Measurements from ENCODE around the gene PCDH9. TPM values are rescaled to one million over a fixed set of nuclear protein-coding genes. Genes with fewer than 3 reads are reported as not detected.

Gene PCDH9
- total and polyA plus RNA-seq, 2 experiments from 2014 or later, result 0.56 to 0.76 TPM

DNA sequence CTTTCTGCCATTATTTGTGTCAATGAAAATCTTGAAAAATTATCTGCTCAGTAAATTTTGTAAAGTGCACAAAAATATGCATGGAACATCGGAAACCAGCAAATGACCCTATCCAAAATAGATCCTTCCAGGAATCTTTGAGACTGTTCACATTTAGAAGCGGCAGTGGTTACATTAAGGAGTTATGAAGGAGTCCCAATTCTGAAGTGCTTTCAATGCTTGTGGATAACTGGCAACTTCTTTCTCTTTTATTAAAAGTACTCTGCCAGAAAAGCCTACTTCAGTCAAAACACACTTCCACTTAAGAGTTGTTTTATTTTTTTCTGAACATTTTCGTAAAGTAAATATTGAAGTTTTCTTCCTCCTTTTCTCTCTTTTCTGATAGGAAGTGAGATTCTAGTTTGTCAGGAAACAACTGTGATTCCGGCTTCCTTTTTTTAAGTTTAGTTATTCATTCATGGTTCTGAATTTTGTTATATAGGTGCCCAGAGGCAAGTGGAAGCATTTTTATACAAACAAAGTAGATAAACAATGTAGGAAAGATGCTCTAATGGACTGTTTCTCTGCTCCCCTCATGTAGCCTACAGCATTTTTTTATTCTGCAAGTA, 83.5 kb downstream of the PCDH9 start:
- Histone ChIP-seq H3F3A (ENCODE audit: insufficient read depth) (no peaks in the 10 kb centered on the region), H3K27ac (no peak overlapping the region), H2AFZ (no peak overlapping the region), H3K9ac (no peak overlapping the region), H3K4me2 (ENCODE audit: unreplicated experiment) (no peak overlapping the region), H3K4me1 (ENCODE audit: insufficient read depth) (no peaks in the 10 kb centered on the region), H3K79me2 (ENCODE audit: insufficient read depth) (no peaks in the 10 kb centered on the region), H3K36me3 (ENCODE audit: low read depth) (no peaks in the 10 kb centered on the region), H3K27me3 (replicated peaks; ENCODE audit: insufficient read depth) (no peaks in the 10 kb centered on the region), H3K9me3 (ENCODE audit: low read depth) (no peaks in the 10 kb centered on the region), H4K20me1 (ENCODE audit: insufficient read depth) (no peaks in the 10 kb centered on the region), H3K4me3 (no peak overlapping the region), H3K9me2 (ENCODE audit: insufficient read depth) (no peaks in the 10 kb centered on the region)
- TF ChIP-seq EZH2phosphoT487 (IDR thresholded peaks at IDR 0.05; ENCODE audit: insufficient read depth, low read depth) (no peak), EZH2 (IDR thresholded peaks at IDR 0.05; ENCODE audit: insufficient read depth, poor library complexity, severe bottlenecking) (no peak)
- WGBS, 2 experiments (ENCODE audit: low coverage in 1 of 2, low lambda C conversion rate in 2 of 2, missing lambda C conversion rate in 2 of 2), result 52 to 60% methylated on average over 4 of the region's 4 CpGs
- no peak for DNase-seq
- in situ Hi-C loops (cut with MboI), result no loop called here

DNA sequence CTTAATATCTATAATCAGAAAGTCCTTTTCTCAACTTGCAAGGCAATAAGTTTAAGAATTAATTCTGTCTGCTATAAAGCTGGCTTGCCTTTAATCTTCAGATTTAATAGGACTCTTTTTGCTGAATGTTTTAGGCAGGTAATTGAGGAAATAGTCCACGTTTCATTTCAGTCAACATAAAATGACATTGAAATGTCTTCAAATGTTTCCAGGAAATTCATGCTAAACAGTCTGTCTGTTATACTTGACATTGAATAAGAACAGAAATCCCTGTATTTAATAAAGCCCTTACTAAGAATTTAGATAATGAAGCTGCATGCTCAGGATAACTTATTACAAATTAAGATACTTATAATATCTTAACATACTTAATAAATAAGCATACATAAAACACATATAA, 84.2 kb downstream of the PCDH9 start:
- Histone ChIP-seq H3K79me2 (ENCODE audit: insufficient read depth) (no peaks in the 10 kb centered on the region), H3F3A (ENCODE audit: insufficient read depth) (no peaks in the 10 kb centered on the region), H3K27me3 (replicated peaks; ENCODE audit: insufficient read depth) (no peaks in the 10 kb centered on the region), H3K9ac (no peak overlapping the region), H3K36me3 (ENCODE audit: low read depth) (no peaks in the 10 kb centered on the region), H4K20me1 (ENCODE audit: insufficient read depth) (no peaks in the 10 kb centered on the region), H3K4me3 (no peak overlapping the region), H2AFZ (no peak overlapping the region), H3K9me2 (ENCODE audit: insufficient read depth) (no peaks in the 10 kb centered on the region), H3K27ac (no peak overlapping the region), H3K4me1 (ENCODE audit: insufficient read depth) (no peaks in the 10 kb centered on the region), H3K4me2 (ENCODE audit: unreplicated experiment) (no peak overlapping the region), H3K9me3 (ENCODE audit: low read depth) (no peaks in the 10 kb centered on the region)
- no peak for DNase-seq
- in situ Hi-C loops (cut with MboI), result no loop called here
- WGBS, 2 experiments (ENCODE audit: low coverage in 1 of 2, low lambda C conversion rate in 2 of 2, missing lambda C conversion rate in 2 of 2), result 15 to 18% methylated on average over 1 of the region's 1 CpG
- TF ChIP-seq EZH2phosphoT487 (IDR thresholded peaks at IDR 0.05; ENCODE audit: insufficient read depth, low read depth), result no peak
- no peak for TF ChIP-seq EZH2 (IDR thresholded peaks at IDR 0.05; ENCODE audit: insufficient read depth, poor library complexity, severe bottlenecking)

DNA sequence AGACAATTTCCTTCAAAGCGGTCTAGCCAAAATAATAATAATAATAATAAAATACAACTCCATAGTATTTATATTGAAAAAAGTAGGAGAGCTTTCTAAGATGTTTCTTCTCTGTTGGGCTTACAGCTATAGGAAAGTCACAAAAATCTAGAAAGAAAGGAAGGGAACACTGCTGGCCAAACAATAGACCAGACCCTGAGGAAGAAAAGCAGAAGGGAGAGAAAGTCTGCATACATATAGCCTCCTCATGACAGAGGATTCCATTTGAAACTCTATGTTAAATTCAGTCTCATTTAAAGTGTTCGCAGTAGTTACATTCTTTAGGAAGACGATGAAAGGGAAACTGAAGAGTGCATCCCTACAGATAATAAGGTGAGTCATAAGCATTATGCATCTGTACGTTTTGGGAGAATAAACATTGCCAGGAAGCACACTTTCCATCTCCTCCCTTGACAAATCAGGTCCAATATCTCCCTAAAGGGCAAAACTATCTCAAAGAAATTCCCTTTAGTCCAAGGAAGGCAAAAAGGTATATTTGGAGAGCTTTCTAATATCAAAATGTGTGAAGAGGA, 86.5 kb downstream of the PCDH9 start:
- TF ChIP-seq EZH2phosphoT487 (IDR thresholded peaks at IDR 0.05; ENCODE audit: insufficient read depth, low read depth) (no peak), EZH2 (IDR thresholded peaks at IDR 0.05; ENCODE audit: insufficient read depth, poor library complexity, severe bottlenecking) (no peak)
- no peaks in the 10 kb centered on the region for H3K36me3 ChIP-seq (ENCODE audit: low read depth)
- H3K9ac ChIP-seq, result no peak overlapping the region
- H3K9me2 ChIP-seq (ENCODE audit: insufficient read depth), result no peaks in the 10 kb centered on the region
- H3K4me1 ChIP-seq (ENCODE audit: insufficient read depth), result no peaks in the 10 kb centered on the region
- in situ Hi-C loops (cut with MboI), result no loop called here
- H2AFZ ChIP-seq, result no peak overlapping the region
- H3K9me3 ChIP-seq (ENCODE audit: low read depth), result no peaks in the 10 kb centered on the region
- no peaks in the 10 kb centered on the region for H3K27me3 ChIP-seq (replicated peaks; ENCODE audit: insufficient read depth)
- no peaks in the 10 kb centered on the region for H3F3A ChIP-seq (ENCODE audit: insufficient read depth)
- no peak overlapping the region for H3K4me2 ChIP-seq (ENCODE audit: unreplicated experiment)
- H3K79me2 ChIP-seq (ENCODE audit: insufficient read depth), result no peaks in the 10 kb centered on the region
- no peak for DNase-seq
- WGBS, 2 experiments (ENCODE audit: low coverage in 1 of 2, low lambda C conversion rate in 2 of 2, missing lambda C conversion rate in 2 of 2), result 45 to 50% methylated on average over 4 of the region's 4 CpGs
- H3K4me3 ChIP-seq, result no peak overlapping the region
- no peak overlapping the region for H3K27ac ChIP-seq
- H4K20me1 ChIP-seq (ENCODE audit: insufficient read depth), result no peaks in the 10 kb centered on the region

DNA sequence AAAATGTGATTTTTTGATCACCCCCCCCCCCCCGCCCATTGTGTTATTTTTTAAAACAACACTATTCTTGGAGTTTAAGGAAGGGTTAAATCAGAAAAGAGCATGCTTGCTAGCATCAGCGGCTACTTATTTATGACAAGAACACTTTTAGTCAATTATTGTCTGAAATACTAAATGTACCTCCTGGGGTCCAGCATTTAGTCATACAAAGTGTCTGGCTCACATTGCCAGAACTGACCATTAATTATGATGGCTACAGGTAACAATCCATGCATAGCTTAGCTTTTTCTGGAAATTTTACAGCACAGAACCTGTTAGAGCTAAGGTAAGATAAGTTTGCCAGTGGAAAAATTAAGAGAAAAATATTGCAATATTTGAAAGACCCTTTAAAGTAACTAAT, 90.1 kb downstream of the PCDH9 start:
- Histone ChIP-seq H3K9me3 (ENCODE audit: low read depth) (no peaks in the 10 kb centered on the region), H4K20me1 (ENCODE audit: insufficient read depth) (no peaks in the 10 kb centered on the region), H3K27ac (no peak overlapping the region), H3K79me2 (ENCODE audit: insufficient read depth) (no peaks in the 10 kb centered on the region), H3K4me2 (ENCODE audit: unreplicated experiment) (no peak overlapping the region), H2AFZ (no peak overlapping the region), H3K27me3 (replicated peaks; ENCODE audit: insufficient read depth) (no peaks in the 10 kb centered on the region), H3K4me1 (ENCODE audit: insufficient read depth) (no peaks in the 10 kb centered on the region), H3K9me2 (ENCODE audit: insufficient read depth) (no peaks in the 10 kb centered on the region), H3K36me3 (ENCODE audit: low read depth) (no peaks in the 10 kb centered on the region), H3F3A (ENCODE audit: insufficient read depth) (no peaks in the 10 kb centered on the region), H3K4me3 (no peak overlapping the region), H3K9ac (no peak overlapping the region)
- no peak for TF ChIP-seq EZH2 (IDR thresholded peaks at IDR 0.05; ENCODE audit: insufficient read depth, poor library complexity, severe bottlenecking)
- no peak for TF ChIP-seq EZH2phosphoT487 (IDR thresholded peaks at IDR 0.05; ENCODE audit: insufficient read depth, low read depth)
- no peak for DNase-seq
- in situ Hi-C loops (cut with MboI), result no loop called here
- 20 to 26% methylated on average over 2 of the region's 2 CpGs for WGBS, 2 experiments (ENCODE audit: low coverage in 1 of 2, low lambda C conversion rate in 2 of 2, missing lambda C conversion rate in 2 of 2)
